GM12873 (cell line): ENCODE data around the gene STX18.

ENCODE experiments used
- TF ChIP-seq, protein P1 (sequence below): IDR thresholded peaks from 2 replicates; pipeline ENCODE4 v1.5.1; 2012; ENCODE audit warnings: low read depth, mild to moderate bottlenecking, moderate library complexity, low read length, control low read depth; ENCODE audit not compliant: insufficient read depth; ENCODE audit errors: missing control alignments

STX18 gene

DNA sequence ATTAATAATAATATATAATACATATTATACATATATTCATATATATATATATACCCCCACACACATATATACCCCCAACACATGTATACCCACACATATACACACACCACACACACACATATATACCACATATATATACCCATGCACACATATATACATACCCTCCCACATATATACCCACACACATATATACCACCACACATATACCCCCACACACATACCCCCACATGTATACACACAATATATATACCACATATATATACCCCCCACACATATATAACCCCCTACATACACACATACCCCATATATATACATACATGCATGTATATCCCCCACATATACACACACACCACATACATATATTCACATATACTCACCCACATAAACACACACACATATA is 103.0 kb downstream of the STX18 start:
- TF ChIP-seq, protein P1, sequence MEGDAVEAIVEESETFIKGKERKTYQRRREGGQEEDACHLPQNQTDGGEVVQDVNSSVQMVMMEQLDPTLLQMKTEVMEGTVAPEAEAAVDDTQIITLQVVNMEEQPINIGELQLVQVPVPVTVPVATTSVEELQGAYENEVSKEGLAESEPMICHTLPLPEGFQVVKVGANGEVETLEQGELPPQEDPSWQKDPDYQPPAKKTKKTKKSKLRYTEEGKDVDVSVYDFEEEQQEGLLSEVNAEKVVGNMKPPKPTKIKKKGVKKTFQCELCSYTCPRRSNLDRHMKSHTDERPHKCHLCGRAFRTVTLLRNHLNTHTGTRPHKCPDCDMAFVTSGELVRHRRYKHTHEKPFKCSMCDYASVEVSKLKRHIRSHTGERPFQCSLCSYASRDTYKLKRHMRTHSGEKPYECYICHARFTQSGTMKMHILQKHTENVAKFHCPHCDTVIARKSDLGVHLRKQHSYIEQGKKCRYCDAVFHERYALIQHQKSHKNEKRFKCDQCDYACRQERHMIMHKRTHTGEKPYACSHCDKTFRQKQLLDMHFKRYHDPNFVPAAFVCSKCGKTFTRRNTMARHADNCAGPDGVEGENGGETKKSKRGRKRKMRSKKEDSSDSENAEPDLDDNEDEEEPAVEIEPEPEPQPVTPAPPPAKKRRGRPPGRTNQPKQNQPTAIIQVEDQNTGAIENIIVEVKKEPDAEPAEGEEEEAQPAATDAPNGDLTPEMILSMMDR, result no peak

DNA sequence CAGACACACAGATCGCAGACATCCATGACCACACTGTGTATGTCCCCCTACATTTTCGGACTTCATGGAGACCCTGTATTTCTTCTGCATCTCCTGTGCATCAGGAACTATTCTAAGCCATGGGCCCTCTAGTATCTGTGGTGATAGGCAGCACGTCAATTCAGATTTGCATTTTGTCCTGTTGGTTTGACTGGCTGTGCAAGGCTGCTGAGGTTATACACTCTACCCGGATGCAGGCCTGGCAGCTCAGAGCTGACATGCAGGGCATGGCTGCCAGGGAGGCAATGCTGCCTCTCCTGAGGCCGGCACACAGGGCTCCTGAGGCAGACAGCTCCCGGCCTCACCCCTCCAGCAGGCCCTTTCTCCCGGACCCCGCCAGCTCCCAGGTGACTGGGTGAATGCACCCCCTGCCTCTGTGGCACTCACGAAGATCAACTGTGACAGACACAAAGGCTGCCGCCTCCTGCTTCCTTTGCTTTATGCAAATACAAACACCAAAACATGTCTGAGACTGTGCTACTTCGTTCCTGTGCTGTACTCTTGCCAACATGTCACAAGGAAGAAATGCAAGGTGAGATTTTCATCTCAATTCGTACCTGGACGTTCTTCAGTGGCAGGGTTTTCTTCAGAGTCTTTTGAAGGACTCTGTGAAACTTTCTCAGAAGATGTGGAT is 103.9 kb downstream of the STX18 start:
- TF ChIP-seq, protein P1, result no peak

DNA sequence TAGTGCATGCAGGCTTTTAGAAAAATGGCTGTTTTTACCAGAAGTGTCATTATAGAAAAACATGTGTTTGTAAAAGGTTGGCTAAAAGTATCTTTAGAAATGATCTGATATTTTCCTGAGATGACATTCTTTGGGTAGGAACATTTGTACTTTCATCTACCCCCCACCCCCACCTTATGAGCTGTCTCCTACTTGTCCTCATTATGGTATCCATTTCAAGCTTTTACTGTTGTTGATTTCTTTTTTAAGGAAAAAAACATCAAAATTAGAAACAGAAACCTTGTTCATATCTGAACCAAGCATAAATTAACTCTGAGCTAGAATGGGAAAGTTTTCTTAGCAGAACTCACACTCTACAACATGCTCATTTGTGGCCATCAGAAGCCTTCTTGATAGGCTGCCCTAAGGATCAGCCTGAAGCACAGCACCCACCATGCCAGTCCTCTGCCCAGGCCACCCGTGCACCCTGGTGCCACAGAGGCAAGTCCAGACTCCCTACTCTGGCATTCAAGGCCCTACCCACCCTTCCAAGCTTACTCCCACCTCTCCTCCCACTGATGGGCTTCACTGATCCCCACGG is 105.5 kb downstream of the STX18 start:
- TF ChIP-seq, protein P1, result no peak

DNA sequence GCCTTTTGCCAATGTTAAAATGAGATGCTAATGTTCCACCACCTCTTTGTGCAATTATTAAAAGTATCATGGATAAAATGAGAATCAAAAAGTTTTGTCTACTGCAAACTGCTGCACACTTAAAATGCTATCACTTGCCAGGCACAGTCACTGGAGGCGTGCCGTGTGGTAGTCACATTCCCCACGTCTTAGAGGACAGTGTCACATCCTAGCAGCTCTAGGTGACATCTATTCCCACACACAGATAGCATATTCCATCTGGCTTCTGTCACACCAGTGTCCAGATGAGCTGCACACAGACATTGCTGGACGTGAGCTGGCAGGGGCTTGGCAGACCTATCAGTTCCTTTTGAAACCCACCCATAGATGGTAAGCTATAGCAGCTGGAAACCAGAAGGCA is 107.9 kb downstream of the STX18 start:
- TF ChIP-seq, protein P1, result no peak

DNA sequence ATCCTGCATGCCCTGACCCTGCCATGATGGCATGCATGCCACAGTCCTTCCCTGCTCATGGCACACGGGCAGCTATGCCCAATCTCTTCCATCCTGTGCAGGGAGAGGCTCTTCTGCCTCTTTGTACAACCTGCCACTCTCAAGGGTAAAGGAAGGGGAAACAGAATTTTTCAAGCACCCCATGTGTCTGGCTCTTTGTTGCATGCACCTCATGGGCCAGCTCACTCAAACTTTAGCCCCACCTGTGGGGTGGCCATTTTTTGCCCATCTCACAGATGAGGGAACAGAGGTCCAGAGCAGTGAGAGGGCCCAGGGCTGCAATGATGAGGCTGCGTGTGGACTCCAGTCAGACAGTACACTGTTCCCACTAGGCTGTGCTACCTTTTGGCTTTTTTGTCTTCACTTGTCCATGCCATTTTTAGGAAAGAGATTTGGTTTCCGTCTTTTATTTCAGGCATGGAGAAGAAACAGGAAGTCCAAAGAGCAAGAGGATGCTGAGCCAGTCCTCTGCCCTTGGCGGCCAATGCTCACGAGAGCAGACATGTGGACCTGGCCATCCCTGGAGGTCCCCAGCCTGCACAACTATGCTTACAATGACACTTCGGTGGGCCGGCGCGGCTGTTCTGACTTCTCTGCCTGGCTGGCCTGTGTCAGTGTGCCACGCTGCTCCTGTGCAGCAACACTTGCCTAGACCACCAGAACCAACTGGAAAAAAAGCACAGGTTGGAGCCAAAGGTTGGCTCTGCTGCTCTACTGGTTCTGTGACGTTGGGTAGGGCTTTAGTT is 109.3 kb downstream of the STX18 start:
- TF ChIP-seq, protein P1, result no peak

DNA sequence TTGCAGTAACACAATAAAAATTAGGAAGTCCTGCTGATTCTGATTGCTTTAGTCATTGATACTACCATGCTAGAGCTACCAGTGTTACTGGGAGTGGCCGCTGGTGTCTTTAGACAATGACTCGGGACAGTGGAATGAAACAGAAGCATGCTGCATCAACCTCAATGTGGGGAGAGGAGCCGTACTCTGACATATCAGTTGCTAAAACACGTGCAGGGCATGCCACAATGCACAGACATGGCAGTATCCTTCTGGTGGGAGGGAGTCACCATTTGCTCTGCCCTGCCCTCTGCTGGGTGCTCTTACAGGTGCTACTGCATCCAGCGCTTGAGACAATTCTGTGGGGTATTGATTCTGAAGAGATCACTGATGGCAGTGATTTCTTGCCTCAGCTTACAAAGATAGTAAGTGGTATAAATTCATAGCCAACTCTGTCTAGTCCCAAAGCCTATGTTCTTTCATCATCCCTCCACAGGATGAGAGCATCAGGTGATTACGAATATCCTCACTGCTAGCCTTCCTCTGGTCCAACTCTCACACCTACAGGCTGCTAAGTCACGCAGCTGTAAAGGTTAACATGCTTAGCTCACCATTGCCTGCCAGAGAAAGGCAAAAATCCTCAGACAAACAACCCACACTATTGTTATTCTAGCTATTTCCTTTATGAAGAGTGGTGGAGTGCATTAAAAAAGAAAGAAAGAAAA is 111.2 kb downstream of the STX18 start:
- TF ChIP-seq, protein P1, result peak; percentile 86
